ENCODE results near the gene ARHGAP24.

- TF ChIP-seq CTCF (conservative IDR thresholded peaks at IDR 0.05 in 1 of 2, IDR thresholded peaks at IDR 0.05 in 1 of 2; ENCODE audit: low read depth in 1 of 2, low read length in 2 of 2): no peak
- no peak for TF ChIP-seq EZH2 (IDR thresholded peaks at IDR 0.05; ENCODE audit: low read length, missing control alignments)
Observed at GRCh38 chr4:85938902-85939301, 464.0 kb downstream of the ARHGAP24 start.
